Posterior vena cava (tissue), 2 donors: ENCODE results near the gene SMG9. TPM values are rescaled to one million over a fixed set of nuclear protein-coding genes. Genes with fewer than 3 reads are reported as not detected.

Experiments used
- DNase-seq: peaks from one replicate; pipeline ENCODE4 v3.0.0-alpha.2; 2020; ENCODE audit warnings: low spot score
- intact Hi-C, 2 donors: fragments of 100-400 bp; cut with DNase I; formaldehyde crosslinking; loops; one replicate each; pipeline versions ENCODE4 v1.14.1 to v1.14.2; 2022 to 2023
- total RNA-seq, 2 donors: library from RNA; stranded (reverse); fragmentation: NEBNext Ultra II Directional; extraction: Animal tissue kit (Norgen Biotek cat#: 25700); gene quantifications; one replicate each; pipeline ENCODE4 v1.2.1, GENCODE V29; 2021
- donor health status: DM: yes; HTN: yes; CAD: no.
- donor health status: DM: yes; HTN: yes; CAD: no.

SMG9 gene
- total RNA-seq, 2 donors from 2014 or later: 35.3 to 40.4 TPM

- intact Hi-C loops: no loop called here
- DNase-seq: no peak
Observed at GRCh38 chr19:43681821-43682220, 72.9 kb downstream of the SMG9 start.

GRCh38 chr19:43678512-43679261 is 76.1 kb downstream of the SMG9 start:
- intact Hi-C loops: no loop called here
- DNase-seq: no peak

Other genes with a start within 250 kb of the SMG9 start
- gene ETHE1, start 227.8 kb downstream of the SMG9 start, total RNA-seq: 10 to 100 TPM; 19.8 to 27.9 TPM
- gene ZNF575, start 221.8 kb downstream of the SMG9 start, total RNA-seq: 1 to 10 TPM; 2.1 to 3.4 TPM
- 10 to 100 TPM; 13.7 to 14.2 TPM for gene XRCC1, start 179.4 kb downstream of the SMG9 start, total RNA-seq
- gene PINLYP, start 179.2 kb downstream of the SMG9 start, total RNA-seq: 10 to 100 TPM in 1 of 2 donors, 1 to 10 TPM in 1; 9.1 to 12.8 TPM
- gene IRGQ, start 158.8 kb downstream of the SMG9 start, total RNA-seq: 10 to 100 TPM; 19.2 to 21.0 TPM
- gene ZNF576, start 158.4 kb downstream of the SMG9 start, total RNA-seq: 10 to 100 TPM in 1 of 2 donors, 1 to 10 TPM in 1; 8.9 to 13.2 TPM
- under 1 TPM; 0.23 to 0.38 TPM for gene SRRM5, start 142.9 kb downstream of the SMG9 start, total RNA-seq
- gene ZNF428, start 135.3 kb downstream of the SMG9 start, total RNA-seq: 10 to 100 TPM; 22.9 to 29.2 TPM
- gene CADM4, start 115.1 kb downstream of the SMG9 start, total RNA-seq: 1 to 10 TPM; 3.3 to 4.0 TPM
- 10 to 100 TPM; 35.2 to 45.4 TPM for gene PLAUR, start 84.8 kb downstream of the SMG9 start, total RNA-seq
- not detected for gene IRGC, start 38.9 kb downstream of the SMG9 start, total RNA-seq
- 1 to 10 TPM; 4.0 to 5.8 TPM for gene KCNN4, start 26.0 kb upstream of the SMG9 start, total RNA-seq
- 1 to 10 TPM; 2.5 to 4.0 TPM for gene LYPD5, start 47.5 kb upstream of the SMG9 start, total RNA-seq
- 1 to 10 TPM; 9.7 to 9.8 TPM for gene ZNF283, start 72.4 kb upstream of the SMG9 start, total RNA-seq
- gene ZNF404, start 129.0 kb upstream of the SMG9 start, total RNA-seq: 1 to 10 TPM; 2.1 to 3.4 TPM
- 10 to 100 TPM; 11.5 to 14.4 TPM for gene ZNF45, start 180.3 kb upstream of the SMG9 start, total RNA-seq
- 1 to 10 TPM; 4.4 to 7.4 TPM for gene ZNF221, start 196.3 kb upstream of the SMG9 start, total RNA-seq
- gene ZNF155, start 229.2 kb upstream of the SMG9 start, total RNA-seq: 1 to 10 TPM; 5.0 to 6.7 TPM
- 1 to 10 TPM; 3.6 to 3.9 TPM for gene ZNF230, start 248.0 kb upstream of the SMG9 start, total RNA-seq